Stomach (tissue), 4 donors: ENCODE data around the gene DNAL4.

Experiments
- EP300 ChIP-seq: sonication (generic); formaldehyde crosslinking; IDR thresholded peaks from one replicate; pipeline ENCODE4 v1.6.1; 2017; ENCODE audit warnings: antibody characterized with exemption
- POLR2A ChIP-seq, 4 donors: fragments of 450-650 bp; IDR thresholded peaks; one replicate each; pipeline ENCODE4 v1.6.1; 2016; ENCODE audit warnings: antibody characterized with exemption in 4 of 4, control low read depth in 2 of 4, mild to moderate bottlenecking in 1 of 4, moderate library complexity in 1 of 4

- no peak for TF ChIP-seq EP300
- no peak for TF ChIP-seq POLR2A (IDR thresholded peaks at IDR 0.05)
These were observed 48.1 kb downstream of the DNAL4 start for GRCh38 chr22:38745676-38746460.
